Stimulated activated CD4-positive, alpha-beta T cell treated with anti-CD3 and anti-CD28 coated beads, Interleukin-2, amount 100 ng/mL, for 24 hours (primary cell): ENCODE results near the gene CEMIP.

ENCODE experiments used
- DNase-seq, 2 donors: peaks; one replicate each; pipeline ENCODE4 v3.0.0-alpha.2; 2020

Gene CEMIP

GRCh38 chr15:80778964-80779657, at the start of gene CEMIP:
TSS of gene CEMIP (plus strand) at chr15:80779370. CDS start at chr15:80873880, 94,510 bp downstream.
- DNase-seq, result peak; percentile 48 to 78

- DNase-seq, result no peak
Observed at GRCh38 chr15:80730387-80730786, 48.8 kb upstream of the CEMIP start.

GRCh38 chr15:80730926-80731325, 48.2 kb upstream of the CEMIP start:
- no peak for DNase-seq

- DNase-seq, result no peak
Observed at GRCh38 chr15:80732167-80732566, 47.0 kb upstream of the CEMIP start.

GRCh38 chr15:80732818-80733217, 46.4 kb upstream of the CEMIP start:
- DNase-seq, result no peak

- no peak for DNase-seq
Observed at GRCh38 chr15:80733460-80733859, 45.7 kb upstream of the CEMIP start.

- no peak for DNase-seq
Observed at GRCh38 chr15:80735344-80735743, 43.8 kb upstream of the CEMIP start.

- DNase-seq, result no peak
Observed at GRCh38 chr15:80736560-80736959, 42.6 kb upstream of the CEMIP start.

GRCh38 chr15:80739919-80740318, 39.3 kb upstream of the CEMIP start:
- no peak for DNase-seq

GRCh38 chr15:80742081-80742480, 37.1 kb upstream of the CEMIP start:
- DNase-seq, result no peak

GRCh38 chr15:80743189-80743833, 35.9 kb upstream of the CEMIP start:
- no peak for DNase-seq

GRCh38 chr15:80744415-80744814, 34.8 kb upstream of the CEMIP start:
- no peak for DNase-seq

GRCh38 chr15:80744826-80745225, 34.3 kb upstream of the CEMIP start:
- no peak for DNase-seq

GRCh38 chr15:80745888-80746287, 33.3 kb upstream of the CEMIP start:
- no peak for DNase-seq

- DNase-seq, result no peak
Observed at GRCh38 chr15:80747317-80748053, 31.7 kb upstream of the CEMIP start.

- DNase-seq, result no peak
Observed at GRCh38 chr15:80749589-80749988, 29.6 kb upstream of the CEMIP start.

- no peak for DNase-seq
Observed at GRCh38 chr15:80750575-80750974, 28.6 kb upstream of the CEMIP start.

GRCh38 chr15:80752204-80752603, 27.0 kb upstream of the CEMIP start:
- no peak for DNase-seq

GRCh38 chr15:80753161-80753560, 26.0 kb upstream of the CEMIP start:
- no peak for DNase-seq

- DNase-seq, result no peak
Observed at GRCh38 chr15:80754014-80754413, 25.2 kb upstream of the CEMIP start.

GRCh38 chr15:80755885-80756284, 23.3 kb upstream of the CEMIP start:
- no peak for DNase-seq

- no peak for DNase-seq
Observed at GRCh38 chr15:80758130-80758745, 20.9 kb upstream of the CEMIP start.

GRCh38 chr15:80760960-80761359, 18.2 kb upstream of the CEMIP start:
- no peak for DNase-seq

- DNase-seq, result no peak
Observed at GRCh38 chr15:80761754-80762153, 17.4 kb upstream of the CEMIP start.
